Measurements from ENCODE around the gene TTC22. TPM values are rescaled to one million over a fixed set of nuclear protein-coding genes. Genes with fewer than 3 reads are reported as not detected.

Gene TTC22
- total RNA-seq, 8 experiments from 2014 or later: 0.27 to 2.4 (median 0.62) TPM; not detected in 2

GRCh38 chr1:54823670-54824069 lies 22.5 kb upstream of the TTC22 start:
- in situ Hi-C loops (cut with MboI; ENCODE audit: low pct_unique_long_range_greater_than_20kb in 2 of 9, low sequenced_read_pairs in 9 of 9, unreplicated experiment in 9 of 9): loop anchor here in 4 of 9 experiments (25.0 kb wide), 4 partner anchors 161 to 961 kb away; partner anchors contain the start of genes TCEANC2 (in 3 of the 4) and TMEM59 (in 3 of the 4)
- H3K4me1 ChIP-seq (replicated peaks in 1 of 2): no peaks in the 10 kb centered on the region
- 23 to 90% (median 73%) methylated on average over 2 to 3 of the region's 3 CpGs; no CpG with 5 or more reads in 1 of the 10 experiments for WGBS, 10 experiments
- H3K4me3 ChIP-seq: no peak overlapping the region
- ATAC-seq (replicated peaks in 6 of 8): no peak
- no peak overlapping the region for H3K27ac ChIP-seq

- Histone ChIP-seq H3K27ac (no peak overlapping the region), H3K4me3 (no peak overlapping the region), H3K4me1 (replicated peaks in 1 of 2) (no peaks in the 10 kb centered on the region)
- in situ Hi-C loops (cut with MboI; ENCODE audit: low pct_unique_long_range_greater_than_20kb in 2 of 9, low sequenced_read_pairs in 9 of 9, unreplicated experiment in 9 of 9): loop anchor here in 4 of 9 experiments (25.0 kb wide), 4 partner anchors 157 to 957 kb away; partner anchors contain the start of genes TCEANC2 (in 3 of the 4) and TMEM59 (in 3 of the 4)
- ATAC-seq (replicated peaks in 6 of 8): no peak
Measured at GRCh38 chr1:54819733-54820132, 18.6 kb upstream of the TTC22 start.

- 63 to 100% (median 75%) methylated on average over 1 to 3 of the region's 4 CpGs; no CpG with 5 or more reads in 3 of the 10 experiments for WGBS, 10 experiments
- no peak for ATAC-seq (replicated peaks in 6 of 8)
- Histone ChIP-seq H3K4me1 (replicated peaks in 1 of 2) (no peaks in the 10 kb centered on the region), H3K27ac (no peak overlapping the region), H3K4me3 (no peak overlapping the region)
- in situ Hi-C loops (cut with MboI; ENCODE audit: low pct_unique_long_range_greater_than_20kb in 2 of 9, low sequenced_read_pairs in 9 of 9, unreplicated experiment in 9 of 9): loop anchor here in 4 of 9 experiments (25.0 kb wide), 4 partner anchors 157 to 957 kb away; partner anchors contain the start of genes TCEANC2 (in 3 of the 4) and TMEM59 (in 3 of the 4)
Measured at GRCh38 chr1:54819195-54819536, 18.0 kb upstream of the TTC22 start.

GRCh38 chr1:54818461-54819194 lies 17.5 kb upstream of the TTC22 start:
- Histone ChIP-seq H3K4me1 (replicated peaks in 1 of 2) (peaks cover 0 to 3% of the 10 kb centered on the region in 2 donors), H3K4me3 (no peak overlapping the region), H3K27ac (no peak overlapping the region)
- 10 to 75% (median 52%) methylated on average over 2 to 5 of the region's 5 CpGs; no CpG with 5 or more reads in 1 of the 10 experiments for WGBS, 10 experiments
- peak in 3 of 8 experiments; percentile 44 to 98 (median 94) for ATAC-seq (replicated peaks in 6 of 8)
- in situ Hi-C loops (cut with MboI; ENCODE audit: low pct_unique_long_range_greater_than_20kb in 2 of 9, low sequenced_read_pairs in 9 of 9, unreplicated experiment in 9 of 9): loop anchor here in 4 of 9 experiments (25.0 kb wide), 4 partner anchors 156 to 956 kb away; partner anchors contain the start of genes TCEANC2 (in 3 of the 4) and TMEM59 (in 3 of the 4)

GRCh38 chr1:54816951-54817350 lies 15.8 kb upstream of the TTC22 start:
- in situ Hi-C loops (cut with MboI; ENCODE audit: low pct_unique_long_range_greater_than_20kb in 2 of 9, low sequenced_read_pairs in 9 of 9, unreplicated experiment in 9 of 9): loop anchor here in 4 of 9 experiments (25.0 kb wide), 4 partner anchors 155 to 955 kb away; partner anchors contain the start of genes TCEANC2 (in 3 of the 4) and TMEM59 (in 3 of the 4)
- 66 to 100% (median 91%) methylated on average over 1 to 6 of the region's 13 CpGs; no CpG with 5 or more reads in 4 of the 10 experiments for WGBS, 10 experiments
- ATAC-seq (replicated peaks in 6 of 8): no peak
- H3K4me3 ChIP-seq: no peak overlapping the region
- H3K27ac ChIP-seq: no peak overlapping the region
- peaks cover 0 to 6% of the 10 kb centered on the region in 2 donors for H3K4me1 ChIP-seq (replicated peaks in 1 of 2)

- no peak overlapping the region for H3K4me3 ChIP-seq
- no peak for ATAC-seq (replicated peaks in 6 of 8)
- no peak overlapping the region for H3K27ac ChIP-seq
- WGBS, 10 experiments: 20 to 80% (median 49%) methylated on average over 1 to 6 of the region's 6 CpGs; no CpG with 5 or more reads in 4 of the 10 experiments
- H3K4me1 ChIP-seq (replicated peaks in 1 of 2): peaks cover 0 to 6% of the 10 kb centered on the region in 2 donors
- in situ Hi-C loops (cut with MboI; ENCODE audit: low pct_unique_long_range_greater_than_20kb in 2 of 9, low sequenced_read_pairs in 9 of 9, unreplicated experiment in 9 of 9): loop anchor here in 4 of 9 experiments (25.0 kb wide), 4 partner anchors 154 to 954 kb away; partner anchors contain the start of genes TCEANC2 (in 3 of the 4) and TMEM59 (in 3 of the 4)
Measured at GRCh38 chr1:54816130-54816529, 15.0 kb upstream of the TTC22 start.

GRCh38 chr1:54815086-54815876 lies 14.2 kb upstream of the TTC22 start:
- ATAC-seq (replicated peaks in 6 of 8): no peak
- no peak overlapping the region for H3K4me3 ChIP-seq
- in situ Hi-C loops (cut with MboI; ENCODE audit: low pct_unique_long_range_greater_than_20kb in 2 of 9, low sequenced_read_pairs in 9 of 9, unreplicated experiment in 9 of 9): loop anchor here in 4 of 9 experiments (25.0 kb wide), 4 partner anchors 153 to 953 kb away; partner anchors contain the start of genes TCEANC2 (in 3 of the 4) and TMEM59 (in 3 of the 4)
- peaks cover 0 to 6% of the 10 kb centered on the region in 2 donors for H3K4me1 ChIP-seq (replicated peaks in 1 of 2)
- 50 to 100% (median 87%) methylated on average over 1 to 5 of the region's 7 CpGs; no CpG with 5 or more reads in 2 of the 10 experiments for WGBS, 10 experiments
- H3K27ac ChIP-seq: no peak overlapping the region

GRCh38 chr1:54814571-54814970 lies 13.4 kb upstream of the TTC22 start:
- no peak for ATAC-seq (replicated peaks in 6 of 8)
- in situ Hi-C loops (cut with MboI; ENCODE audit: low pct_unique_long_range_greater_than_20kb in 2 of 9, low sequenced_read_pairs in 9 of 9, unreplicated experiment in 9 of 9): loop anchor here in 4 of 9 experiments (25.0 kb wide), 4 partner anchors 152 to 952 kb away; partner anchors contain the start of genes TCEANC2 (in 3 of the 4) and TMEM59 (in 3 of the 4)
- Histone ChIP-seq H3K27ac (no peak overlapping the region), H3K4me3 (no peak overlapping the region), H3K4me1 (replicated peaks in 1 of 2) (peaks cover 0 to 6% of the 10 kb centered on the region in 2 donors)
- 83 to 89% (median 89%) methylated on average over 3 to 5 of the region's 5 CpGs; no CpG with 5 or more reads in 7 of the 10 experiments for WGBS, 10 experiments

GRCh38 chr1:54814126-54814498 lies 13.0 kb upstream of the TTC22 start:
- no peak overlapping the region for H3K4me3 ChIP-seq
- in situ Hi-C loops (cut with MboI; ENCODE audit: low pct_unique_long_range_greater_than_20kb in 2 of 9, low sequenced_read_pairs in 9 of 9, unreplicated experiment in 9 of 9): loop anchor here in 4 of 9 experiments (25.0 kb wide), 4 partner anchors 152 to 952 kb away; partner anchors contain the start of genes TCEANC2 (in 3 of the 4) and TMEM59 (in 3 of the 4)

GRCh38 chr1:54813485-54814125 lies 12.5 kb upstream of the TTC22 start:
- ATAC-seq (replicated peaks in 6 of 8): no peak
- 37 to 100% (median 49%) methylated on average over 1 to 10 of the region's 13 CpGs; no CpG with 5 or more reads in 2 of the 10 experiments for WGBS, 10 experiments

More at GRCh38 chr1:54814126-54814498, 13.0 kb upstream of the TTC22 start:
- WGBS, 10 experiments: 5 to 100% (median 84%) methylated on average over 1 to 8 of the region's 10 CpGs; no CpG with 5 or more reads in 4 of the 10 experiments
- Histone ChIP-seq H3K4me1 (replicated peaks in 1 of 2) (peaks cover 0 to 6% of the 10 kb centered on the region in 2 donors), H3K27ac (no peak overlapping the region)
- no peak for ATAC-seq (replicated peaks in 6 of 8)

GRCh38 chr1:54812801-54813484 lies 11.8 kb upstream of the TTC22 start:
- no peak overlapping the region for H3K4me3 ChIP-seq
- in situ Hi-C loops (cut with MboI; ENCODE audit: low pct_unique_long_range_greater_than_20kb in 2 of 9, low sequenced_read_pairs in 9 of 9, unreplicated experiment in 9 of 9): loop anchor here in 4 of 9 experiments (25.0 kb wide), 4 partner anchors 151 to 951 kb away; partner anchors contain the start of genes TCEANC2 (in 3 of the 4) and TMEM59 (in 3 of the 4)
- ATAC-seq (replicated peaks in 6 of 8): no peak

More at GRCh38 chr1:54813485-54814125, 12.5 kb upstream of the TTC22 start:
- H3K4me3 ChIP-seq: no peak overlapping the region
- in situ Hi-C loops (cut with MboI; ENCODE audit: low pct_unique_long_range_greater_than_20kb in 2 of 9, low sequenced_read_pairs in 9 of 9, unreplicated experiment in 9 of 9): loop anchor here in 4 of 9 experiments (25.0 kb wide), 4 partner anchors 151 to 951 kb away; partner anchors contain the start of genes TCEANC2 (in 3 of the 4) and TMEM59 (in 3 of the 4)
- H3K4me1 ChIP-seq (replicated peaks in 1 of 2): peaks cover 0 to 6% of the 10 kb centered on the region in 2 donors
- H3K27ac ChIP-seq: no peak overlapping the region

More at GRCh38 chr1:54812801-54813484, 11.8 kb upstream of the TTC22 start:
- no peak overlapping the region for H3K27ac ChIP-seq
- 45 to 100% (median 74%) methylated on average over 3 to 11 of the region's 13 CpGs; no CpG with 5 or more reads in 1 of the 10 experiments for WGBS, 10 experiments
- H3K4me1 ChIP-seq (replicated peaks in 1 of 2): peaks cover 0 to 6% of the 10 kb centered on the region in 2 donors
